Mucosa of rectum (tissue), 2 donors: ENCODE results near the gene PRKN.

Experiments
- H3K27ac ChIP-seq, 2 donors: one replicate each; pipeline ENCODE4 v1.7.0; 2013; ENCODE audit warnings: inconsistent platforms in 2 of 2, low read depth in 2 of 2, low read length in 2 of 2
- H3K27me3 ChIP-seq, 2 donors: one replicate each; pipeline ENCODE4 v1.7.0; 2013; ENCODE audit warnings: low read length in 2 of 2; ENCODE audit not compliant: control insufficient read depth in 2 of 2, insufficient read depth in 2 of 2
- H3K36me3 ChIP-seq, 2 donors: one replicate each; pipeline ENCODE4 v1.7.0; 2013; ENCODE audit warnings: low read length in 2 of 2; ENCODE audit not compliant: control insufficient read depth in 2 of 2, insufficient read depth in 2 of 2
- H3K4me1 ChIP-seq, 2 donors: one replicate each; pipeline ENCODE4 v1.7.0; 2013; ENCODE audit warnings: low read length in 2 of 2, mild to moderate bottlenecking in 1 of 2; ENCODE audit not compliant: control insufficient read depth in 2 of 2, insufficient read depth in 2 of 2
- H3K4me3 ChIP-seq, 2 donors: one replicate each; pipeline ENCODE4 v1.7.0; 2013; ENCODE audit warnings: low read length in 2 of 2
- H3K9ac ChIP-seq, 2 donors: one replicate each; pipeline ENCODE4 v1.7.0; 2013; ENCODE audit warnings: low read length in 2 of 2, low read depth in 1 of 2, mild to moderate bottlenecking in 1 of 2
- H3K9me3 ChIP-seq, 2 donors: one replicate each; pipeline ENCODE4 v1.7.0; 2013; ENCODE audit warnings: low read length in 2 of 2; ENCODE audit not compliant: control insufficient read depth in 2 of 2
- donor health status: healthy.
- donor health status: Normal muscosa, but diverticular disease.

PRKN gene

GRCh38 chr6:161676586-161676985 is 1051.0 kb downstream of the PRKN start:
- no peak overlapping the region for H3K9ac ChIP-seq
- H3K36me3 ChIP-seq, result no peaks in the 10 kb centered on the region
- no peak overlapping the region for H3K4me3 ChIP-seq
- no peaks in the 10 kb centered on the region for H3K27me3 ChIP-seq
- no peak overlapping the region for H3K27ac ChIP-seq
- H3K4me1 ChIP-seq, result no peaks in the 10 kb centered on the region
- no peaks in the 10 kb centered on the region for H3K9me3 ChIP-seq

GRCh38 chr6:161674930-161675682 is 1052.5 kb downstream of the PRKN start:
- Histone ChIP-seq H3K9ac (no peak overlapping the region), H3K9me3 (no peaks in the 10 kb centered on the region), H3K4me1 (no peaks in the 10 kb centered on the region), H3K27me3 (no peaks in the 10 kb centered on the region), H3K36me3 (no peaks in the 10 kb centered on the region), H3K4me3 (no peak overlapping the region), H3K27ac (no peak overlapping the region)

GRCh38 chr6:161673026-161673425 is 1054.5 kb downstream of the PRKN start:
- no peaks in the 10 kb centered on the region for H3K4me1 ChIP-seq
- H3K9me3 ChIP-seq, result no peaks in the 10 kb centered on the region
- no peaks in the 10 kb centered on the region for H3K36me3 ChIP-seq
- no peak overlapping the region for H3K27ac ChIP-seq
- no peak overlapping the region for H3K4me3 ChIP-seq
- H3K9ac ChIP-seq, result no peak overlapping the region
- no peaks in the 10 kb centered on the region for H3K27me3 ChIP-seq

GRCh38 chr6:161671117-161671516 is 1056.4 kb downstream of the PRKN start:
- Histone ChIP-seq H3K4me1 (no peaks in the 10 kb centered on the region), H3K27me3 (no peaks in the 10 kb centered on the region), H3K36me3 (no peaks in the 10 kb centered on the region), H3K4me3 (no peak overlapping the region), H3K9me3 (no peaks in the 10 kb centered on the region), H3K27ac (no peak overlapping the region), H3K9ac (no peak overlapping the region)

GRCh38 chr6:161668665-161669064 is 1058.9 kb downstream of the PRKN start:
- Histone ChIP-seq H3K9ac (no peak overlapping the region), H3K4me1 (no peaks in the 10 kb centered on the region), H3K27ac (no peak overlapping the region), H3K36me3 (no peaks in the 10 kb centered on the region), H3K9me3 (no peaks in the 10 kb centered on the region), H3K4me3 (no peak overlapping the region), H3K27me3 (no peaks in the 10 kb centered on the region)

GRCh38 chr6:161667957-161668356 is 1059.6 kb downstream of the PRKN start:
- Histone ChIP-seq H3K4me1 (no peaks in the 10 kb centered on the region), H3K27ac (no peak overlapping the region), H3K9ac (no peak overlapping the region), H3K9me3 (no peaks in the 10 kb centered on the region), H3K36me3 (no peaks in the 10 kb centered on the region), H3K27me3 (no peaks in the 10 kb centered on the region), H3K4me3 (no peak overlapping the region)

GRCh38 chr6:161663682-161664081 is 1063.9 kb downstream of the PRKN start:
- no peak overlapping the region for H3K27ac ChIP-seq
- no peaks in the 10 kb centered on the region for H3K36me3 ChIP-seq
- no peaks in the 10 kb centered on the region for H3K27me3 ChIP-seq
- no peaks in the 10 kb centered on the region for H3K4me1 ChIP-seq
- no peak overlapping the region for H3K9ac ChIP-seq
- H3K9me3 ChIP-seq, result no peaks in the 10 kb centered on the region
- H3K4me3 ChIP-seq, result no peak overlapping the region

- Histone ChIP-seq H3K27me3 (no peaks in the 10 kb centered on the region), H3K27ac (no peak overlapping the region), H3K4me3 (no peak overlapping the region), H3K4me1 (no peaks in the 10 kb centered on the region), H3K9ac (no peak overlapping the region), H3K36me3 (no peaks in the 10 kb centered on the region), H3K9me3 (no peaks in the 10 kb centered on the region)
Measured at GRCh38 chr6:161660666-161661571, 1066.6 kb downstream of the PRKN start.

GRCh38 chr6:161658211-161658610 is 1069.4 kb downstream of the PRKN start:
- Histone ChIP-seq H3K27me3 (no peaks in the 10 kb centered on the region), H3K4me3 (no peak overlapping the region), H3K27ac (no peak overlapping the region)

GRCh38 chr6:161654209-161654608 is 1073.4 kb downstream of the PRKN start:
- H3K4me1 ChIP-seq, result no peaks in the 10 kb centered on the region
- H3K4me3 ChIP-seq, result no peak overlapping the region
- no peaks in the 10 kb centered on the region for H3K36me3 ChIP-seq
- H3K9ac ChIP-seq, result no peak overlapping the region
- H3K9me3 ChIP-seq, result peaks cover 0 to 3% of the 10 kb centered on the region in 2 donors
- no peaks in the 10 kb centered on the region for H3K27me3 ChIP-seq
- no peak overlapping the region for H3K27ac ChIP-seq

More at GRCh38 chr6:161658211-161658610, 1069.4 kb downstream of the PRKN start:
- H3K9ac ChIP-seq, result no peak overlapping the region
- H3K36me3 ChIP-seq, result no peaks in the 10 kb centered on the region
- no peaks in the 10 kb centered on the region for H3K4me1 ChIP-seq
- no peaks in the 10 kb centered on the region for H3K9me3 ChIP-seq
